K562 (cell line): ENCODE results near the gene FTO. TPM values are rescaled to one million over a fixed set of nuclear protein-coding genes. Genes with fewer than 3 reads are reported as not detected.

Experiments
- ATAC-seq: fragments of 200-7000 bp; cut with Tn5 transposase; 3 replicates; pipeline ENCODE4 v1.9.1; 2020; ENCODE audit warnings: moderate library complexity
- BruUV-seq: library from RNA; stranded (reverse); fragments of 400-500 nt; replicated peaks from 2 replicates; lab custom pipeline; 2021; lab: Mats Ljungman, UMichigan
- CTCF ChIA-PET: fragments of 300-600 bp; formaldehyde crosslinking; extraction: SDS; loops from one replicate; lab custom pipeline; 2021; ENCODE audit warnings: low intra/inter-chr PET ratio; lab: Yijun Ruan, JAX
- POLR2A ChIA-PET: fragments of 300-600, 350-650 bp; sonication (Branson Sonifier 250); formaldehyde crosslinking; extraction: SDS; loops from one replicate; lab custom pipeline; 2021; ENCODE audit warnings: antibody characterized with exemption, inconsistent platforms; lab: Yijun Ruan, JAX
- DNase-seq, 4 experiments: peaks; one replicate each; pipeline versions ENCODE4 v3.0.0 to v3.0.0-alpha.2; 2011 to 2018; ENCODE audit warnings: low spot score in 3 of 4, mixed read lengths in 3 of 4; ENCODE audit errors: extremely low read depth in 1 of 4
- FAIRE-seq: peaks from 2 replicates; lab custom pipeline; 2011; peaks lifted over from hg19 to GRCh38; lab: Jason Lieb, UNC
- H2AFZ ChIP-seq: 2 replicates; pipeline ENCODE4 v1.6.0; 2011; ENCODE audit warnings: low read depth, low read length, control low read depth, inconsistent platforms
- H3K27ac ChIP-seq: fragments of 200-600 bp; 3 replicates; pipeline ENCODE4 v1.8.0; 2011; ENCODE audit warnings: low read depth, mild to moderate bottlenecking, control low read depth, inconsistent platforms, low read length, moderate library complexity, mixed read lengths; ENCODE audit errors: extremely low read depth
- H3K27me3 ChIP-seq, 2 experiments: fragments of 300-600 bp in 1 of 2; 2 replicates in 1 of 2; 3 replicates in 1 of 2; pipeline versions ENCODE4 v1.6.0 to v1.8.0; 2011; ENCODE audit warnings: inconsistent platforms in 2 of 2, low read length in 2 of 2, mild to moderate bottlenecking in 1 of 2, mixed read lengths in 1 of 2, moderate library complexity in 1 of 2; ENCODE audit not compliant: control insufficient read depth in 2 of 2, insufficient read depth in 2 of 2
- H3K36me3 ChIP-seq: fragments of 300-600 bp; 3 replicates; pipeline ENCODE4 v1.8.0; 2011; ENCODE audit warnings: mild to moderate bottlenecking, low read length, inconsistent platforms; ENCODE audit not compliant: control insufficient read depth, insufficient read depth
- H3K4me1 ChIP-seq, 2 experiments: fragments of 200-600 bp in 1 of 2; replicated peaks in 1 of 2; 2 replicates in 1 of 2; 3 replicates in 1 of 2; pipeline versions ENCODE4 v1.5.1 to v1.8.0; 2011; ENCODE audit warnings: inconsistent platforms in 2 of 2, low read length in 2 of 2, mild to moderate bottlenecking in 1 of 2, mixed read lengths in 1 of 2, moderate library complexity in 1 of 2; ENCODE audit not compliant: control insufficient read depth in 2 of 2, insufficient read depth in 2 of 2
- H3K4me2 ChIP-seq: 2 replicates; pipeline ENCODE4 v1.6.1; 2011; ENCODE audit warnings: low read length, control low read depth, inconsistent platforms, mixed read lengths; ENCODE audit not compliant: insufficient read depth
- H3K4me3 ChIP-seq: fragments of 200-600 bp; sonication (generic), shearing (Covaris generic); 2 replicates; pipeline ENCODE4 v1.5.1; 2016; ENCODE audit warnings: control low read depth, inconsistent platforms
- H3K79me2 ChIP-seq: fragments of 200-600 bp; 3 replicates; pipeline ENCODE4 v1.8.0; 2011; ENCODE audit warnings: low read length, inconsistent platforms; ENCODE audit not compliant: control insufficient read depth, insufficient read depth
- H3K9ac ChIP-seq, 2 experiments: 2 replicates each; pipeline versions ENCODE4 v1.6.0 to v1.6.1; 2011; ENCODE audit warnings: low read depth in 2 of 2, low read length in 2 of 2, control low read depth in 1 of 2, inconsistent platforms in 1 of 2, mild to moderate bottlenecking in 1 of 2, mixed read lengths in 1 of 2; ENCODE audit not compliant: insufficient read depth in 1 of 2
- H3K9me1 ChIP-seq: one replicate; pipeline ENCODE4 v1.6.0; 2011; ENCODE audit warnings: inconsistent platforms, mild to moderate bottlenecking, low read length, moderate library complexity; ENCODE audit not compliant: control insufficient read depth, insufficient read depth
- H3K9me3 ChIP-seq: replicated peaks from 2 replicates; pipeline ENCODE4 v1.5.1; 2011; ENCODE audit warnings: low read depth, low read length, inconsistent platforms; ENCODE audit not compliant: control insufficient read depth, insufficient read depth
- H4K20me1 ChIP-seq: replicated peaks from 2 replicates; pipeline ENCODE4 v1.6.1; 2011; ENCODE audit warnings: low read length, inconsistent platforms, mixed read lengths; ENCODE audit not compliant: control insufficient read depth, insufficient read depth
- CHD2 ChIP-seq: IDR thresholded peaks from 2 replicates; pipeline ENCODE4 v1.6.1; 2011; ENCODE audit warnings: low read depth, low read length
- CTCF ChIP-seq, 3 experiments: IDR thresholded peaks in 2 of 3; conservative IDR thresholded peaks in 1 of 3; 2 replicates each; pipeline ENCODE4 v1.5.1; 2011 to 2012; ENCODE audit warnings: low read length in 3 of 3, mild to moderate bottlenecking in 3 of 3, control low read depth in 2 of 3, improper control_type of control experiment in 1 of 3, inconsistent platforms in 1 of 3, low read depth in 1 of 3, mixed read lengths in 1 of 3, moderate library complexity in 1 of 3; ENCODE audit not compliant: insufficient read depth in 2 of 3
- E2F4 ChIP-seq: sonication (generic); formaldehyde crosslinking; IDR thresholded peaks from 2 replicates; pipeline ENCODE4 v1.8.0; 2022; ENCODE audit warnings: mild to moderate bottlenecking, low read depth, missing genetic modification reagents
- HEY1 ChIP-seq: fragments of 250-450 bp; sonication (Bioruptor Pico); IDR thresholded peaks from 2 replicates; pipeline ENCODE4 v1.5.0; 2020; ENCODE audit warnings: mild to moderate bottlenecking, moderate library complexity, borderline replicate concordance
- NR3C1 ChIP-seq: sonication (generic); formaldehyde crosslinking; IDR thresholded peaks from 2 replicates; pipeline ENCODE4 v1.8.1; 2022; ENCODE audit warnings: missing genetic modification reagents
- PHB2 ChIP-seq: fragments of 450-650 bp; IDR thresholded peaks from 2 replicates; pipeline ENCODE4 v1.6.1; 2017; ENCODE audit warnings: low read depth
- POLR3G ChIP-seq: IDR thresholded peaks from 2 replicates; pipeline ENCODE4 v1.6.1; 2011; ENCODE audit not compliant: insufficient read length, insufficient replicate concordance; ENCODE audit errors: extremely low read depth
- SMAD2 ChIP-seq: fragments of 150-350 bp; IDR thresholded peaks from 2 replicates; pipeline ENCODE4 v1.6.1; 2014; ENCODE audit warnings: low read depth, mild to moderate bottlenecking, low read length
- SREBF1 ChIP-seq: fragments of 150-350 bp; IDR thresholded peaks from 2 replicates; pipeline ENCODE4 v1.6.1; 2014; ENCODE audit warnings: antibody characterized with exemption, low read depth, low read length, borderline replicate concordance
- SRSF7 ChIP-seq: fragments of 200-400 bp; formaldehyde crosslinking; optimal IDR thresholded peaks from 2 replicates; pipeline ENCODE3; 2017; ENCODE audit warnings: mild to moderate bottlenecking, low read depth, low read length
- USF1 ChIP-seq: sonication (generic); formaldehyde crosslinking; IDR thresholded peaks from 2 replicates; pipeline ENCODE4 v1.9.0; 2022; ENCODE audit warnings: mild to moderate bottlenecking, missing genetic modification reagents
- ZNF133 ChIP-seq: fragments of 250-450 bp; sonication (Bioruptor Pico); IDR thresholded peaks from 2 replicates; pipeline ENCODE4 v1.4.0; 2020; ENCODE audit warnings: mild to moderate bottlenecking
- ZNF197 ChIP-seq: fragments of 200-800 bp; sonication (Bioruptor generic); IDR thresholded peaks from 2 replicates; pipeline ENCODE4 v1.6.1; 2016; ENCODE audit warnings: low read depth, missing genetic modification characterization, missing compliant biosample characterization
- ZSCAN32 ChIP-seq: fragments of 450-650 bp; formaldehyde crosslinking; IDR thresholded peaks from 2 replicates; pipeline ENCODE4 v1.4.0; 2020; ENCODE audit warnings: mild to moderate bottlenecking, moderate library complexity
- WGBS: fragments of 100-300 bp; shearing (Covaris generic); methylation state at CpG from one replicate; pipeline ENCODE4 v1.1.6; 2016; ENCODE audit warnings: low coverage, mixed read lengths; ENCODE audit not compliant: insufficient coverage; ENCODE audit errors: missing lambda C conversion rate; 5-methylcytosine and 5-hydroxymethylcytosine counted together
- in situ Hi-C: fragments of 300-500 bp; cut with MboI; formaldehyde crosslinking; loops from 4 replicates; pipeline ENCODE4 v1.15.0; 2018; ENCODE audit warnings: inconsistent platforms, mixed read lengths
- intact Hi-C: fragments of 100-400 bp; cut with micrococcal nuclease; formaldehyde crosslinking; loops from 2 replicates; pipeline ENCODE4 v1.14.2; 2022
- polyA plus RNA-seq, 8 experiments: library from polyadenylated mRNA; depleted of rRNA in 4 of 8; stranded (reverse) in 5 of 8; unstranded in 3 of 8; fragments of >200 nt; fragmentation: Nextera tagmentation in 2 of 8; fragmentation: Illumina TruSeq in 1 of 8; extraction: Ambion mirVana in 2 of 8; extraction: Trizol in 1 of 8; gene quantifications; 2 replicates each; pipeline versions ENCODE4 v1.2.1 to v1.2.3, GENCODE V29; 2011 to 2014; ENCODE audit warnings: inconsistent platforms in 1 of 8, missing spikeins in 1 of 8
- total RNA-seq, 7 experiments: library from RNA; depleted of rRNA in 6 of 7; stranded (reverse); fragments of >200 nt in 6 of 7; fragmentation: Illumina TruSeq in 2 of 7; extraction: Trizol in 2 of 7; gene quantifications; 2 replicates each; pipeline versions ENCODE4 v1.2.1 to v1.2.3, GENCODE V29; 2011 to 2021; ENCODE audit warnings: low replicate concordance in 1 of 7
- TF ChIP-seq, protein P1 (sequence below): fragments of 150-350 bp; conservative IDR thresholded peaks from 2 replicates; pipeline ENCODE4 v1.6.1; 2014; ENCODE audit warnings: low read length

FTO gene
- total and polyA plus RNA-seq, 9 of the 15 experiments (the other 6 are each of a cell fraction or from before 2014, with no cell fraction given): 11.3 to 27.7 (median 25.5) TPM

GRCh38 chr16:53745086-53745485, 41.1 kb downstream of the FTO start (continued):
- no peak for TF ChIP-seq NR3C1 (CRISPR knock-in tag)
- TF ChIP-seq CHD2: no peak
- no peak for TF ChIP-seq SRSF7
- TF ChIP-seq, all 486 proteins: peak for 0

DNA sequence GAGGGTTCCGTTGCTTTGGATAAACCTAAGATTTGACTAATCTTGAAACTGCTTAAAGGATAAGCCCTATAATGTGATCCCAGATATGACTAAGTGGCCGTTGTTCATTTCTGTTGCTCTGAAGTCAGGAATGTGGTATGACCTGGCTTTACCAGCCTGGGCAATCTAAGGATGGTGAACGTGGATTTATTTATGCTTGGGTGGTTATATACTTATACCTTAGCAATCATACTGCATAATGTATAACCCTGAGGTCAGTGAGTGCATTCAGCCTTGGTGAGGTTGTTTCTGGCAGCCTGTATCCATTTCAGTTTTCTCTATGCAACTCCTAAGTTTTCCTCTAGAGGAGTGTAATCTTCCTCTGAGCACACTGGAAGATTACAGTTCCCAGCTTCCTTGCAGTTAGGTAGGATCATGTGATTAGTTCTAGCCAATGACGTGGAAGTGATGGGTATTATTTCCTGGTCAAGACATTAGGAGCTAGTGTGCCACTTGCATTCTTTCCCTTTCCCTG, 41.9 kb downstream of the FTO start:
- Histone ChIP-seq H3K27me3 (no peaks in the 10 kb centered on the region), H3K4me3 (no peak overlapping the region), H3K9me1 (no peaks in the 10 kb centered on the region), H3K27ac (no peak overlapping the region), H3K9ac (no peak overlapping the region), H3K36me3 (no peaks in the 10 kb centered on the region), H2AFZ (no peak overlapping the region), H3K79me2 (no peaks in the 10 kb centered on the region), H3K4me1 (no peaks in the 10 kb centered on the region), H3K9me3 (no peaks in the 10 kb centered on the region), H3K4me2 (no peak overlapping the region), H4K20me1 (no peaks in the 10 kb centered on the region)
- CTCF ChIA-PET: no interaction called here
- no peak for FAIRE-seq
- BruUV-seq: no TSS peak
- in situ Hi-C loops: no loop called here
- intact Hi-C loops: no loop called here
- ATAC-seq: peak; percentile 73
- POLR2A ChIA-PET: interaction anchor here (0.6 kb wide), 1 partner anchor 42 kb away, joined by 3 read pairs; the partner anchor contains the start of gene FTO
- whole genome bisulfite sequencing: 10% methylated on average over 4 of the region's 4 CpGs
- peak; percentile 17 to 25 (median 20) for DNase-seq
- no peak for TF ChIP-seq PHB2
- no peak for TF ChIP-seq ZNF133 (CRISPR knock-in tag)
- peak; percentile 52; the same call in 1 of the 2 replicates for TF ChIP-seq USF1
- no peak for TF ChIP-seq SMAD2
- TF ChIP-seq E2F4: no peak
- peak in 1 of 3 experiments; percentile 11; a peak in 1 of 6 replicates for TF ChIP-seq CTCF (IDR thresholded peaks at IDR 0.05 in 2 of 3, conservative IDR thresholded peaks at IDR 0.05 in 1 of 3; ENCODE audit: insufficient read depth in 2 of 3, low read depth in 1 of 3, low read length in 3 of 3)
- TF ChIP-seq POLR3G: no peak
- TF ChIP-seq, protein P1, sequence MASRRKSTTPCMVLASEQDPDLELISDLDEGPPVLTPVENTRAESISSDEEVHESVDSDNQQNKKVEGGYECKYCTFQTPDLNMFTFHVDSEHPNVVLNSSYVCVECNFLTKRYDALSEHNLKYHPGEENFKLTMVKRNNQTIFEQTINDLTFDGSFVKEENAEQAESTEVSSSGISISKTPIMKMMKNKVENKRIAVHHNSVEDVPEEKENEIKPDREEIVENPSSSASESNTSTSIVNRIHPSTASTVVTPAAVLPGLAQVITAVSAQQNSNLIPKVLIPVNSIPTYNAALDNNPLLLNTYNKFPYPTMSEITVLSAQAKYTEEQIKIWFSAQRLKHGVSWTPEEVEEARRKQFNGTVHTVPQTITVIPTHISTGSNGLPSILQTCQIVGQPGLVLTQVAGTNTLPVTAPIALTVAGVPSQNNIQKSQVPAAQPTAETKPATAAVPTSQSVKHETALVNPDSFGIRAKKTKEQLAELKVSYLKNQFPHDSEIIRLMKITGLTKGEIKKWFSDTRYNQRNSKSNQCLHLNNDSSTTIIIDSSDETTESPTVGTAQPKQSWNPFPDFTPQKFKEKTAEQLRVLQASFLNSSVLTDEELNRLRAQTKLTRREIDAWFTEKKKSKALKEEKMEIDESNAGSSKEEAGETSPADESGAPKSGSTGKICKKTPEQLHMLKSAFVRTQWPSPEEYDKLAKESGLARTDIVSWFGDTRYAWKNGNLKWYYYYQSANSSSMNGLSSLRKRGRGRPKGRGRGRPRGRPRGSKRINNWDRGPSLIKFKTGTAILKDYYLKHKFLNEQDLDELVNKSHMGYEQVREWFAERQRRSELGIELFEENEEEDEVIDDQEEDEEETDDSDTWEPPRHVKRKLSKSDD: no peak
- no peak for TF ChIP-seq SREBF1
- no peak for TF ChIP-seq ZSCAN32 (CRISPR knock-in tag)
- TF ChIP-seq ZNF197: no peak
- TF ChIP-seq HEY1: no peak
